Loucy (cell line): ENCODE results near the gene CKM.

Experiments
- H2AFZ ChIP-seq: fragments of 200-600 bp; sonication (generic); 2 replicates; pipeline ENCODE4 v1.6.0; 2016; ENCODE audit warnings: antibody characterized with exemption, mild to moderate bottlenecking, low read length, moderate library complexity
- H3F3A ChIP-seq: fragments of 200-600 bp; 2 replicates; pipeline ENCODE4 v1.6.0; 2016; ENCODE audit warnings: antibody characterized with exemption, low read depth, mild to moderate bottlenecking
- H3K27me3 ChIP-seq: fragments of 200-600 bp; sonication (generic); 2 replicates; pipeline ENCODE4 v1.6.1; 2014; ENCODE audit warnings: low read length, mild to moderate bottlenecking; ENCODE audit not compliant: insufficient read depth, poor library complexity, severe bottlenecking
- H3K36me3 ChIP-seq: fragments of 200-600 bp; sonication (generic); 2 replicates; pipeline ENCODE4 v1.6.1; 2016; ENCODE audit warnings: low read length; ENCODE audit not compliant: insufficient read depth
- H3K4me1 ChIP-seq: fragments of 200-600 bp; sonication (generic); 2 replicates; pipeline ENCODE4 v1.5.1; 2014; ENCODE audit warnings: low read length, mild to moderate bottlenecking; ENCODE audit not compliant: insufficient read depth, poor library complexity, severe bottlenecking
- H3K4me2 ChIP-seq: fragments of 200-600 bp; sonication (generic); 2 replicates; pipeline ENCODE4 v1.6.0; 2014; ENCODE audit warnings: antibody characterized with exemption, low read length, low read depth, mild to moderate bottlenecking; ENCODE audit not compliant: poor library complexity, severe bottlenecking
- H3K4me3 ChIP-seq: fragments of 200-600 bp; sonication (generic); 2 replicates; pipeline ENCODE4 v1.5.1; 2014; ENCODE audit warnings: low read length, mild to moderate bottlenecking, mixed read lengths; ENCODE audit not compliant: poor library complexity, severe bottlenecking
- H3K79me2 ChIP-seq: fragments of 200-600 bp; sonication (generic); 2 replicates; pipeline ENCODE4 v1.6.1; 2014; ENCODE audit warnings: low read length; ENCODE audit not compliant: insufficient read depth
- H3K9ac ChIP-seq: fragments of 200-600 bp; sonication (generic); 2 replicates; pipeline ENCODE4 v1.6.0; 2014; ENCODE audit warnings: mild to moderate bottlenecking, low read depth, low read length, moderate library complexity; ENCODE audit not compliant: poor library complexity, severe bottlenecking
- H3K9me2 ChIP-seq: fragments of 200-600 bp; sonication (generic); replicated peaks from 2 replicates; pipeline ENCODE4 v1.6.1; 2016; ENCODE audit warnings: low read depth, low read length, mixed read lengths
- H3K9me3 ChIP-seq: fragments of 200-600 bp; sonication (generic); 2 replicates; pipeline ENCODE4 v1.6.1; 2014; ENCODE audit warnings: mild to moderate bottlenecking, antibody characterized with exemption, low read length, low read depth; ENCODE audit not compliant: insufficient read depth
- H4K20me1 ChIP-seq: fragments of 200-600 bp; sonication (generic); 2 replicates; pipeline ENCODE4 v1.6.0; 2014; ENCODE audit warnings: antibody characterized with exemption, low read length, mild to moderate bottlenecking; ENCODE audit not compliant: insufficient read depth, poor library complexity, severe bottlenecking
- CTCF ChIP-seq: fragments of 200-600 bp; sonication (generic); conservative IDR thresholded peaks from 2 replicates; pipeline ENCODE4 v1.5.1; 2014; ENCODE audit warnings: mild to moderate bottlenecking, antibody characterized with exemption, low read length
- EZH2phosphoT487 ChIP-seq: fragments of 200-600 bp; IDR thresholded peaks from 2 replicates; pipeline ENCODE4 v1.6.1; 2018; ENCODE audit warnings: antibody characterized with exemption, mild to moderate bottlenecking, moderate library complexity, borderline replicate concordance

The CKM gene

GRCh38 chr19:45348367-45349125 lies 25.9 kb upstream of the CKM start:
- Histone ChIP-seq H3F3A (no peaks in the 10 kb centered on the region), H3K36me3 (no peaks in the 10 kb centered on the region; the same call in 1 of the 2 replicates)
- no peak for TF ChIP-seq EZH2phosphoT487
- TF ChIP-seq CTCF: no peak

GRCh38 chr19:45347570-45348366 lies 25.1 kb upstream of the CKM start:
- H3F3A ChIP-seq: no peaks in the 10 kb centered on the region
- no peaks in the 10 kb centered on the region for H3K36me3 ChIP-seq
- no peak for TF ChIP-seq EZH2phosphoT487
- TF ChIP-seq CTCF: no peak
- no peak overlapping the region for H3K9ac ChIP-seq
- H3K79me2 ChIP-seq: no peaks in the 10 kb centered on the region
- H2AFZ ChIP-seq: no peak overlapping the region
- H4K20me1 ChIP-seq: no peaks in the 10 kb centered on the region
- no peaks in the 10 kb centered on the region for H3K27me3 ChIP-seq
- no peak overlapping the region for H3K4me2 ChIP-seq
- no peak overlapping the region for H3K4me3 ChIP-seq
- H3K9me3 ChIP-seq: no peaks in the 10 kb centered on the region
- H3K4me1 ChIP-seq: no peaks in the 10 kb centered on the region
- no peaks in the 10 kb centered on the region for H3K9me2 ChIP-seq

More at GRCh38 chr19:45348367-45349125, 25.9 kb upstream of the CKM start:
- no peak overlapping the region for H3K4me2 ChIP-seq
- no peak overlapping the region for H3K4me3 ChIP-seq
- no peaks in the 10 kb centered on the region for H4K20me1 ChIP-seq
- no peaks in the 10 kb centered on the region for H3K9me3 ChIP-seq
- no peak overlapping the region for H2AFZ ChIP-seq
- no peaks in the 10 kb centered on the region for H3K27me3 ChIP-seq
- H3K4me1 ChIP-seq: no peaks in the 10 kb centered on the region
- H3K79me2 ChIP-seq: no peaks in the 10 kb centered on the region
- no peaks in the 10 kb centered on the region for H3K9me2 ChIP-seq
- no peak overlapping the region for H3K9ac ChIP-seq

- H3K27me3 ChIP-seq: no peaks in the 10 kb centered on the region
- H3F3A ChIP-seq: no peaks in the 10 kb centered on the region
- H3K9me3 ChIP-seq: no peaks in the 10 kb centered on the region
- H3K9me2 ChIP-seq: no peaks in the 10 kb centered on the region
- no peak overlapping the region for H3K4me2 ChIP-seq
- H3K4me1 ChIP-seq: no peaks in the 10 kb centered on the region
- no peaks in the 10 kb centered on the region for H3K36me3 ChIP-seq
- no peak overlapping the region for H3K9ac ChIP-seq
- no peaks in the 10 kb centered on the region for H3K79me2 ChIP-seq
- no peak overlapping the region for H3K4me3 ChIP-seq
- H2AFZ ChIP-seq: no peak overlapping the region
- TF ChIP-seq EZH2phosphoT487 (no peak), CTCF (no peak)
- H4K20me1 ChIP-seq: no peaks in the 10 kb centered on the region
Measured at GRCh38 chr19:45346449-45346848, 23.8 kb upstream of the CKM start.
